HEK293T (cell line): ENCODE measurements around the gene GLT8D2.

Experiments
- CTCF ChIA-PET: fragments of 350-600 bp; formaldehyde crosslinking; extraction: SDS; loops from one replicate; lab custom pipeline; 2021; ENCODE audit warnings: antibody characterized with exemption, inconsistent platforms; lab: Yijun Ruan, JAX
- POLR2A ChIA-PET: fragments of 350-600 bp; formaldehyde crosslinking; extraction: SDS; loops from one replicate; lab custom pipeline; 2020; ENCODE audit warnings: antibody characterized with exemption, inconsistent platforms; lab: Yijun Ruan, JAX
- DNase-seq: peaks from one replicate; pipeline ENCODE4 v3.0.0; 2012; ENCODE audit warnings: mixed read lengths; ENCODE audit errors: extremely low spot score
- ARNT ChIP-seq: fragments of 450-650 bp; IDR thresholded peaks from 2 replicates; pipeline ENCODE4 v1.6.1; 2017; ENCODE audit warnings: mild to moderate bottlenecking
- BHLHE40 ChIP-seq: fragments of 450-650 bp; IDR thresholded peaks from 2 replicates; pipeline ENCODE4 v1.6.1; 2016; ENCODE audit warnings: mild to moderate bottlenecking, moderate library complexity, borderline replicate concordance
- CTBP1 ChIP-seq: fragments of 450-650 bp; IDR thresholded peaks from 2 replicates; pipeline ENCODE4 v1.6.1; 2016; ENCODE audit warnings: borderline replicate concordance
- ELF4 ChIP-seq: fragments of 450-650 bp; IDR thresholded peaks from 2 replicates; pipeline ENCODE4 v1.6.1; 2017; ENCODE audit warnings: antibody characterized with exemption
- FOXA1 ChIP-seq: fragments of 450-650 bp; IDR thresholded peaks from 2 replicates; pipeline ENCODE4 v1.6.1; 2016; ENCODE audit warnings: mild to moderate bottlenecking
- FOXK2 ChIP-seq: fragments of 450-650 bp; IDR thresholded peaks from 2 replicates; pipeline ENCODE4 v1.6.1; 2016; ENCODE audit warnings: mild to moderate bottlenecking
- FOXM1 ChIP-seq: fragments of 450-650 bp; IDR thresholded peaks from 2 replicates; pipeline ENCODE4 v1.6.1; 2017; ENCODE audit warnings: mild to moderate bottlenecking, borderline replicate concordance
- HDGF ChIP-seq: fragments of 450-650 bp; IDR thresholded peaks from 2 replicates; pipeline ENCODE4 v1.6.1; 2017; ENCODE audit warnings: antibody characterized with exemption, borderline replicate concordance
- L3MBTL2 ChIP-seq: fragments of 450-650 bp; conservative IDR thresholded peaks from 2 replicates; pipeline ENCODE4 v1.6.1; 2016; ENCODE audit warnings: mild to moderate bottlenecking
- LEF1 ChIP-seq: fragments of 450-650 bp; IDR thresholded peaks from 2 replicates; pipeline ENCODE4 v1.6.1; 2017; ENCODE audit warnings: mild to moderate bottlenecking, borderline replicate concordance
- NFRKB ChIP-seq: fragments of 450-650 bp; IDR thresholded peaks from 2 replicates; pipeline ENCODE4 v1.6.1; 2016; ENCODE audit warnings: mild to moderate bottlenecking, moderate library complexity
- SP1 ChIP-seq: fragments of 450-650 bp; IDR thresholded peaks from 2 replicates; pipeline ENCODE4 v1.6.1; 2017
- SUZ12 ChIP-seq: fragments of 450-650 bp; IDR thresholded peaks from 2 replicates; pipeline ENCODE4 v1.6.1; 2016; ENCODE audit warnings: mild to moderate bottlenecking
- TARDBP ChIP-seq: fragments of 450-650 bp; IDR thresholded peaks from 2 replicates; pipeline ENCODE4 v1.6.1; 2016
- ZNF384 ChIP-seq: fragments of 450-650 bp; IDR thresholded peaks from 2 replicates; pipeline ENCODE4 v1.6.1; 2016
- TF ChIP-seq, protein P1 (sequence below): fragments of 450-650 bp; IDR thresholded peaks from 2 replicates; pipeline ENCODE4 v1.6.1; 2016

GLT8D2 gene

DNA sequence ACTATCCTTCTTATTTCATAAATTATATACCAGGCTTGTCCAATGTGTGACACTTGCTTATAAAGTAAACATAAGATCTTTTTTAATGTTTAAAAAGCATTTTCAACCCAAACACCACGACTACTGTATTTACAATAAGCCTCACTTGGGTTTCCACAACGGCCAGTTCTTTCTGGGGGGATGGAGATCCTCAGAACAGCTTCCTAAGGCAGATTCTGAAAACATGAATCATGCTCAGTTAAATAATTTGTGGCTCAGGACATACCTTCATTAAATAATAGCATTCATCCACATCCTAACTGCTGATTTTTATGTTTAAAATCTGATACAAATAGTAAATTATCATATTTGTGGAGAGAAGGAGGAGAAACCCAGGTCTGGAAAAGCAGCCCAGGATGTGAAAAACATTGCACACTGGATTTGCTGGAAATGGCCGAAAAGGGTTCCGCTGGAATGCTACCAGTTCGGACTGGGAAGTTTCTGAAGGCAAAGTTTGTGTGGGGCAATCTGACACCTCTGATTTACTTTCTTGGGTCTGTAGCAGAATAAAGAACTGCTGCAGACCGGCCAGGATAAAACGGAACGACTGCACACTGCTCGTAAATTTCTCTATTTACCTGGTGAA lies 597 bp downstream of the GLT8D2 start:
- ChIA-PET POLR2A (interaction anchor here (1.2 to 2.1 kb wide), 3 partner anchors 14 to 120 kb away, joined by 4 to 12 read pairs (median 4); partner anchors contain the start of genes HCFC2 and HSP90B1), CTCF (interaction anchor here (0.6 to 0.7 kb wide), 2 partner anchors 40 to 90 kb away, joined by 3 read pairs; no protein-coding TSS in a partner anchor)
- no peak for DNase-seq
- TF ChIP-seq ZNF384 (no peak), ARNT (no peak), CTBP1 (no peak), FOXA1 (no peak), FOXK2 (no peak), ELF4 (no peak), SP1 (no peak), HDGF (no peak), SUZ12 (no peak), TARDBP (no peak), LEF1 (no peak), L3MBTL2 (no peak), FOXM1 (no peak), BHLHE40 (no peak), NFRKB (no peak)
- TF ChIP-seq, protein P1, sequence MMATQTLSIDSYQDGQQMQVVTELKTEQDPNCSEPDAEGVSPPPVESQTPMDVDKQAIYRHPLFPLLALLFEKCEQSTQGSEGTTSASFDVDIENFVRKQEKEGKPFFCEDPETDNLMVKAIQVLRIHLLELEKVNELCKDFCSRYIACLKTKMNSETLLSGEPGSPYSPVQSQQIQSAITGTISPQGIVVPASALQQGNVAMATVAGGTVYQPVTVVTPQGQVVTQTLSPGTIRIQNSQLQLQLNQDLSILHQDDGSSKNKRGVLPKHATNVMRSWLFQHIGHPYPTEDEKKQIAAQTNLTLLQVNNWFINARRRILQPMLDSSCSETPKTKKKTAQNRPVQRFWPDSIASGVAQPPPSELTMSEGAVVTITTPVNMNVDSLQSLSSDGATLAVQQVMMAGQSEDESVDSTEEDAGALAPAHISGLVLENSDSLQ = no peak

DNA sequence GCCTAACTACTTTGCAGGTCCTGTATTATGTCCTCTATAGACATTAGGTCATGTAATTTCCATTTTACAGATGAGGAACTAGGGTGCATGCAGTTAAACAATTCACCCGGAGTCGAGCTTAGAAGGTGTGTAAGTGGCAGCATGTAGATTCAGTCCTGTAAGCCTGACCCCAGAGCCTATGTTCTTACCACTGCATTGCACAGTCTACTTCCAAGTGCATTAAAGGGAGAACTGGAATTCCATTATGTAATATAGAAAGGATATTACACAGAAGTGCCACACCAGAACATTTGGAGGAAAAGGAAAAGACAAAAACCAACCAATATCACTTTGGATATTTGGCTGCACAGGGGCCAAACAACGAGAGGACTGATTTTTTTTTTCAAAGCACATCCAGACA lies 1.2 kb downstream of the GLT8D2 start:
- ChIA-PET POLR2A (interaction anchor here (1.5 to 2.1 kb wide), 2 partner anchors 15 to 92 kb away, joined by 4 to 12 read pairs; partner anchors contain the start of gene HCFC2), CTCF (interaction anchor here (0.6 to 0.7 kb wide), 2 partner anchors 39 to 89 kb away, joined by 3 read pairs; no protein-coding TSS in a partner anchor)
- TF ChIP-seq FOXK2 = no peak
- no peak for TF ChIP-seq LEF1
- no peak for TF ChIP-seq SUZ12
- no peak for TF ChIP-seq BHLHE40
- no peak for TF ChIP-seq HDGF
- TF ChIP-seq SP1 = no peak
- TF ChIP-seq FOXA1 = no peak
- TF ChIP-seq CTBP1 = no peak
- no peak for TF ChIP-seq FOXM1
- TF ChIP-seq, protein P1 = no peak
- TF ChIP-seq NFRKB = no peak
- TF ChIP-seq TARDBP = no peak
- no peak for TF ChIP-seq ELF4
- TF ChIP-seq L3MBTL2 = no peak
- no peak for TF ChIP-seq ZNF384
- no peak for TF ChIP-seq ARNT
- DNase-seq = no peak

DNA sequence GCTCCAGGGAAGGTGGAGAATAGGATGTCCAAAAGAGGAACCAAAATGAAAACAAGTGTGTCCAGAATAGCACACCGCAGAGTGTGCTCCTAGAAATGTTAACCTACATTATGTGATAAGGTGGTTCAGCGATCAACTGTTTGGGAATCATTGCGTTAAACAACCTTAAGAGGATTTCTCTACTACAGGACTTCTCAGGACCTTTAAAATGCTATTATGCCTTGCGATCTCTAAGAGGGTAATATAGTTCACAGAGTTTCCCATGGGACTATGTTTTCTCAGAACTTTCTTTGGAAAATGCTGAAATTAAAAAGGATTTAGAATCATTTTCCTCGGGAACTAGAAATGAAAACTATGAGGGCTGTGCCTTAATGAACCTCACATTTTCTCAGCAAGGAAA lies 1.8 kb downstream of the GLT8D2 start:
- no peak for TF ChIP-seq FOXA1
- TF ChIP-seq ARNT = no peak
- TF ChIP-seq HDGF = no peak
- TF ChIP-seq TARDBP = no peak
- no peak for TF ChIP-seq FOXK2
- no peak for TF ChIP-seq LEF1
- TF ChIP-seq L3MBTL2 = no peak
- TF ChIP-seq SP1 = no peak
- no peak for TF ChIP-seq ZNF384
- no peak for TF ChIP-seq SUZ12
- TF ChIP-seq NFRKB = no peak
- TF ChIP-seq, protein P1 = no peak
- TF ChIP-seq ELF4 = no peak
- no peak for TF ChIP-seq FOXM1
- TF ChIP-seq CTBP1 = no peak
- no peak for TF ChIP-seq BHLHE40
- no peak for DNase-seq
- ChIA-PET POLR2A (no interaction called here), CTCF (no interaction called here)

DNA sequence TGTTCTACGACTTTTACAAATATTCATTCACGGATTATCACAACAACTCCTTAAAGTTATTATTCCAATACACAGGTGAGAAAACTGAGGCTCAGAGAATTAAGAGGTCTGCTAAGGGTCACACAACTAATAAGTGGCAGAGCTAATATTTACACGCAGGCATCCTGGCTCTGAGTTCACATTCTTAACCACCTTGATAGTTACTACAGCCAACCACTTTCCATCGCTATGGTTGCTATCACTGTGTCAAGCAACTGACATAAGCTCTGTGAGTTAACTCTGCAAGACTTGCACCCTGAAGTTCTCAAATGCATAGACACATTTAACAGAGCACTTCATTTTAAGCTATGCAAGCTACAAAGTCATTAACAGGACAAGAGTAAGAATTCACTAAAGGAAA lies 3.7 kb downstream of the GLT8D2 start:
- ChIA-PET CTCF (interaction anchor here (1.2 kb wide), 1 partner anchor 63 kb away, joined by 3 read pairs; no protein-coding TSS in a partner anchor), POLR2A (interaction anchor here (1.4 kb wide), 1 partner anchor 18 kb away, joined by 4 read pairs; the partner anchor contains the start of gene HCFC2)
- DNase-seq = no peak
- TF ChIP-seq FOXK2 (no peak), CTBP1 (no peak), SUZ12 (no peak)

DNA sequence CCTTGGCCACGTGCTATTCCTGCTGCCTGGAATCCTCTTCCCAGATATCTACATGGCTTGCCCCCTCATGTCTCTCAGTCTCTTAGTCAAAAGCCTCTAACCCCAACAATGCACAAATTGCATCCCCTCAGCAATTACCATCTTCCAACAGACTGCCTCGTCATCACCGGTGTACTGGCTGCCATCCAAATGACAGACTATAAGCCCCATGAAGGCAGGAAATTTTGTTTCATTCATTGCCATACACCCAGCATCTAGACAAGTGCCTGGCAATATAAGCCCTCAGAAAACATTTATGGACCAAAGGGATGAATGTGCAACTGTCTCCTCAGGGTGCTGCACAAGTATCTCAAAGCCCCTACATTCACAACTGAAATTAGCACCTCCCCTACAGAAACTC lies 5.8 kb downstream of the GLT8D2 start:
- no peak for DNase-seq
- ChIA-PET CTCF (no interaction called here), POLR2A (no interaction called here)
- TF ChIP-seq CTBP1 = no peak
- no peak for TF ChIP-seq FOXA1
- TF ChIP-seq BHLHE40 = no peak
- TF ChIP-seq SP1 = no peak
- TF ChIP-seq NFRKB = no peak
- TF ChIP-seq, protein P1 = no peak
- TF ChIP-seq L3MBTL2 = no peak
- no peak for TF ChIP-seq HDGF
- no peak for TF ChIP-seq FOXK2
